ENCODE results near the gene ITPR3. TPM values are rescaled to one million over a fixed set of nuclear protein-coding genes. Genes with fewer than 3 reads are reported as not detected.
A peak's percentile ranks its signal among the peaks of the same experiment; 100 is the strongest.

Gene ITPR3
- total and polyA plus RNA-seq, 4 donors, result 36.7 to 89.5 (median 44.4) TPM

- DNase-seq (no peak), ATAC-seq (ENCODE audit: insufficient read depth, low FRiP score) (no peak)
- Histone ChIP-seq H3K4me3 (no peak overlapping the region), H3K36me3 (ENCODE audit: control insufficient read depth in 4 of 4, insufficient read depth in 4 of 4, low read length in 4 of 4) (peaks cover 0 to 80% (median 15%) of the 10 kb centered on the region in 4 donors), H3K9ac (ENCODE audit: insufficient read depth in 1 of 2, low read length in 2 of 2) (no peak overlapping the region), H3K4me1 (ENCODE audit: control insufficient read depth in 5 of 5, insufficient read depth in 5 of 5, low read length in 5 of 5) (no peaks in the 10 kb centered on the region), H3K27me3 (ENCODE audit: control insufficient read depth in 3 of 3, insufficient read depth in 3 of 3, low read length in 2 of 3) (no peaks in the 10 kb centered on the region), H3K27ac (ENCODE audit: low read depth in 1 of 2, low read length in 1 of 2) (no peak overlapping the region), H3K9me3 (ENCODE audit: control insufficient read depth in 4 of 4, insufficient read depth in 3 of 4, low read length in 3 of 4) (no peaks in the 10 kb centered on the region)
- no peak for TF ChIP-seq CTCF (IDR thresholded peaks at IDR 0.05; ENCODE audit: control extremely low read depth, extremely low read depth)
- WGBS, 2 donors, result 87 to 88% methylated on average over 30 of the region's 30 CpGs
Measured at GRCh38 chr6:33670971-33671743, 50.0 kb downstream of the ITPR3 start.

- no peaks in the 10 kb centered on the region for H3K27me3 ChIP-seq (ENCODE audit: control insufficient read depth in 3 of 3, insufficient read depth in 3 of 3, low read length in 2 of 3)
- no peak overlapping the region for H3K9ac ChIP-seq (ENCODE audit: insufficient read depth in 1 of 2, low read length in 2 of 2)
- H3K4me1 ChIP-seq (ENCODE audit: control insufficient read depth in 5 of 5, insufficient read depth in 5 of 5, low read length in 5 of 5), result no peaks in the 10 kb centered on the region
- no peak overlapping the region for H3K4me3 ChIP-seq
- H3K27ac ChIP-seq (ENCODE audit: low read depth in 1 of 2, low read length in 1 of 2), result no peak overlapping the region
- no peak for ATAC-seq (ENCODE audit: insufficient read depth, low FRiP score)
- peaks cover 0 to 83% (median 16%) of the 10 kb centered on the region in 4 donors for H3K36me3 ChIP-seq (ENCODE audit: control insufficient read depth in 4 of 4, insufficient read depth in 4 of 4, low read length in 4 of 4)
- TF ChIP-seq CTCF (IDR thresholded peaks at IDR 0.05; ENCODE audit: control extremely low read depth, extremely low read depth), result no peak
- H3K9me3 ChIP-seq (ENCODE audit: control insufficient read depth in 4 of 4, insufficient read depth in 3 of 4, low read length in 3 of 4), result no peaks in the 10 kb centered on the region
- 95 to 96% methylated on average over 3 of the region's 3 CpGs for WGBS, 2 donors
- no peak for DNase-seq
Measured at GRCh38 chr6:33671744-33672072, 50.6 kb downstream of the ITPR3 start.

- TF ChIP-seq CTCF (IDR thresholded peaks at IDR 0.05; ENCODE audit: control extremely low read depth, extremely low read depth), result no peak
- Histone ChIP-seq H3K27me3 (ENCODE audit: control insufficient read depth in 3 of 3, insufficient read depth in 3 of 3, low read length in 2 of 3) (no peaks in the 10 kb centered on the region), H3K9ac (ENCODE audit: insufficient read depth in 1 of 2, low read length in 2 of 2) (no peak overlapping the region), H3K4me3 (no peak overlapping the region), H3K9me3 (ENCODE audit: control insufficient read depth in 4 of 4, insufficient read depth in 3 of 4, low read length in 3 of 4) (no peaks in the 10 kb centered on the region), H3K4me1 (ENCODE audit: control insufficient read depth in 5 of 5, insufficient read depth in 5 of 5, low read length in 5 of 5) (no peaks in the 10 kb centered on the region), H3K27ac (ENCODE audit: low read depth in 1 of 2, low read length in 1 of 2) (no peak overlapping the region), H3K36me3 (ENCODE audit: control insufficient read depth in 4 of 4, insufficient read depth in 4 of 4, low read length in 4 of 4) (peaks cover 0 to 80% (median 15%) of the 10 kb centered on the region in 4 donors)
- DNase-seq, result no peak
- 54 to 75% methylated on average over 5 of the region's 5 CpGs for WGBS, 2 donors
- ATAC-seq (ENCODE audit: insufficient read depth, low FRiP score), result peak; percentile 78
Measured at GRCh38 chr6:33672808-33673207, 51.7 kb downstream of the ITPR3 start.

GRCh38 chr6:33673851-33674250 lies 52.7 kb downstream of the ITPR3 start:
- WGBS, 2 donors, result 81 to 88% methylated on average over 7 of the region's 7 CpGs
- Histone ChIP-seq H3K27me3 (ENCODE audit: control insufficient read depth in 3 of 3, insufficient read depth in 3 of 3, low read length in 2 of 3) (no peaks in the 10 kb centered on the region), H3K36me3 (ENCODE audit: control insufficient read depth in 4 of 4, insufficient read depth in 4 of 4, low read length in 4 of 4) (peaks cover 0 to 78% (median 17%) of the 10 kb centered on the region in 4 donors), H3K4me1 (ENCODE audit: control insufficient read depth in 5 of 5, insufficient read depth in 5 of 5, low read length in 5 of 5) (no peaks in the 10 kb centered on the region), H3K9ac (ENCODE audit: insufficient read depth in 1 of 2, low read length in 2 of 2) (no peak overlapping the region), H3K4me3 (no peak overlapping the region), H3K9me3 (ENCODE audit: control insufficient read depth in 4 of 4, insufficient read depth in 3 of 4, low read length in 3 of 4) (no peaks in the 10 kb centered on the region), H3K27ac (ENCODE audit: low read depth in 1 of 2, low read length in 1 of 2) (no peak overlapping the region)
- ATAC-seq (ENCODE audit: insufficient read depth, low FRiP score) (no peak), DNase-seq (no peak)
- no peak for TF ChIP-seq CTCF (IDR thresholded peaks at IDR 0.05; ENCODE audit: control extremely low read depth, extremely low read depth)
